Lung (tissue), 12 donors: ENCODE measurements around the gene F2RL2. TPM values are rescaled to one million over a fixed set of nuclear protein-coding genes. Genes with fewer than 3 reads are reported as not detected.

Source experiments
- ATAC-seq: fragments of 200-7000 bp; cut with Tn5 transposase; one replicate; pipeline ENCODE4 v1.9.1; 2020; ENCODE audit warnings: moderate number of reproducible peaks; ENCODE audit not compliant: insufficient read depth, low FRiP score
- DNase-seq, 3 donors: peaks; one replicate each; pipeline ENCODE4 v3.0.0-alpha.2; 2013 to 2017
- H3K27ac ChIP-seq, 2 donors: one replicate each; pipeline ENCODE4 v1.5.1; 2013; ENCODE audit warnings: mild to moderate bottlenecking in 2 of 2, moderate library complexity in 2 of 2, control low read depth in 1 of 2, inconsistent platforms in 1 of 2, low read depth in 1 of 2, low read length in 1 of 2
- H3K27me3 ChIP-seq, 3 donors: one replicate each; pipeline ENCODE4 v1.5.1; 2013; ENCODE audit warnings: low read length in 2 of 3; ENCODE audit not compliant: control insufficient read depth in 3 of 3, insufficient read depth in 3 of 3
- H3K36me3 ChIP-seq, 4 donors: one replicate each; pipeline ENCODE4 v1.5.1; 2013; ENCODE audit warnings: low read length in 4 of 4, mild to moderate bottlenecking in 1 of 4, moderate library complexity in 1 of 4; ENCODE audit not compliant: control insufficient read depth in 4 of 4, insufficient read depth in 4 of 4
- H3K4me1 ChIP-seq, 5 donors: one replicate each; pipeline ENCODE4 v1.5.1; 2013; ENCODE audit warnings: low read length in 5 of 5, mild to moderate bottlenecking in 2 of 5, moderate library complexity in 1 of 5; ENCODE audit not compliant: control insufficient read depth in 5 of 5, insufficient read depth in 5 of 5
- H3K4me3 ChIP-seq: one replicate; pipeline ENCODE4 v1.5.1; 2013; ENCODE audit warnings: mild to moderate bottlenecking, control low read depth, moderate library complexity
- H3K9ac ChIP-seq, 2 donors: one replicate each; pipeline ENCODE4 v1.5.1; 2013; ENCODE audit warnings: low read length in 2 of 2, control low read depth in 1 of 2; ENCODE audit not compliant: insufficient read depth in 1 of 2
- H3K9me3 ChIP-seq, 4 donors: one replicate each; pipeline ENCODE4 v1.5.1; 2013; ENCODE audit warnings: low read length in 3 of 4, mild to moderate bottlenecking in 1 of 4, moderate library complexity in 1 of 4; ENCODE audit not compliant: control insufficient read depth in 4 of 4, insufficient read depth in 3 of 4
- WGBS, 2 donors: extraction: QIAGEN DNeasy Blood & Tissue Kit; methylation state at CpG; one replicate each; pipeline ENCODE4 v1.1.7; 2013; 5-methylcytosine and 5-hydroxymethylcytosine counted together
- polyA plus RNA-seq, 2 donors: library from polyadenylated mRNA; stranded (reverse); fragments of 200-250 nt; gene quantifications; one replicate each; pipeline ENCODE4 v1.2.1, GENCODE V29; 2013
- total RNA-seq, 2 donors: library from RNA; depleted of rRNA in 1 of 2; stranded (reverse); fragments of >200 nt in 1 of 2; gene quantifications; one replicate each; pipeline ENCODE4 v1.2.1, GENCODE V29; 2014 to 2021
- TF ChIP-seq, protein P1 (sequence below): IDR thresholded peaks from 2 replicates; pipeline ENCODE4 v1.5.1; 2012; ENCODE audit warnings: mild to moderate bottlenecking; ENCODE audit errors: control extremely low read depth, extremely low read depth
- donor health status: control.
- donor health status: control.
- donor health status: Bipolar disorder and iron deficiency.
- donor health status: healthy.
- donor health status: DM: yes; HTN: yes; CAD: no.

F2RL2 gene
- total and polyA plus RNA-seq, 4 donors, result 0.07 to 0.80 (median 0.33) TPM

DNA sequence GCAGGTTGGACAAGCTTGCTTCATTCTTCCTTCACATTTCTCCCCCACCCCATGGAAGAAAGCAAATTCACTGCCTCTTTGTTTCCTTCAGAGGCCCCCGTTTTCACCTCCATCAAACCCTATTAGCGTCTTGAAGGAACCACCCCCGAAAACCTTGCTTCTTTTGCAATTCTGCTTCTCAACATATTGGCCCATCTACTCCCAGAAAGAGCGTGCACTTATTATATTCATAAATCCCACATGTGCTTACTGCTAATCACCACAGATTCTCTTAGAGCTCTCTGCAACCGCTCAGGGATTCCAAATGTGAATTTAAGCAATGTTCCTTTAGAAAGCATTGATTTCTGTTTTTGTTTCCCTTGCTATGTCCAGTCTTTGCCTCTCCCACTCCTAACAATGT, 1.1 kb downstream of the F2RL2 start:
- H3K27ac ChIP-seq, result no peak overlapping the region
- 78 to 89% methylated on average over 5 of the region's 5 CpGs for WGBS, 2 donors
- H3K9ac ChIP-seq, result no peak overlapping the region
- H3K4me3 ChIP-seq, result no peak overlapping the region
- TF ChIP-seq, protein P1, sequence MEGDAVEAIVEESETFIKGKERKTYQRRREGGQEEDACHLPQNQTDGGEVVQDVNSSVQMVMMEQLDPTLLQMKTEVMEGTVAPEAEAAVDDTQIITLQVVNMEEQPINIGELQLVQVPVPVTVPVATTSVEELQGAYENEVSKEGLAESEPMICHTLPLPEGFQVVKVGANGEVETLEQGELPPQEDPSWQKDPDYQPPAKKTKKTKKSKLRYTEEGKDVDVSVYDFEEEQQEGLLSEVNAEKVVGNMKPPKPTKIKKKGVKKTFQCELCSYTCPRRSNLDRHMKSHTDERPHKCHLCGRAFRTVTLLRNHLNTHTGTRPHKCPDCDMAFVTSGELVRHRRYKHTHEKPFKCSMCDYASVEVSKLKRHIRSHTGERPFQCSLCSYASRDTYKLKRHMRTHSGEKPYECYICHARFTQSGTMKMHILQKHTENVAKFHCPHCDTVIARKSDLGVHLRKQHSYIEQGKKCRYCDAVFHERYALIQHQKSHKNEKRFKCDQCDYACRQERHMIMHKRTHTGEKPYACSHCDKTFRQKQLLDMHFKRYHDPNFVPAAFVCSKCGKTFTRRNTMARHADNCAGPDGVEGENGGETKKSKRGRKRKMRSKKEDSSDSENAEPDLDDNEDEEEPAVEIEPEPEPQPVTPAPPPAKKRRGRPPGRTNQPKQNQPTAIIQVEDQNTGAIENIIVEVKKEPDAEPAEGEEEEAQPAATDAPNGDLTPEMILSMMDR, result no peak
- no peaks in the 10 kb centered on the region for H3K9me3 ChIP-seq
- H3K36me3 ChIP-seq, result no peaks in the 10 kb centered on the region
- no peaks in the 10 kb centered on the region for H3K27me3 ChIP-seq
- ATAC-seq (no peak), DNase-seq (no peak)
- H3K4me1 ChIP-seq, result peaks cover 0 to 5% (median 0%) of the 10 kb centered on the region in 5 donors

DNA sequence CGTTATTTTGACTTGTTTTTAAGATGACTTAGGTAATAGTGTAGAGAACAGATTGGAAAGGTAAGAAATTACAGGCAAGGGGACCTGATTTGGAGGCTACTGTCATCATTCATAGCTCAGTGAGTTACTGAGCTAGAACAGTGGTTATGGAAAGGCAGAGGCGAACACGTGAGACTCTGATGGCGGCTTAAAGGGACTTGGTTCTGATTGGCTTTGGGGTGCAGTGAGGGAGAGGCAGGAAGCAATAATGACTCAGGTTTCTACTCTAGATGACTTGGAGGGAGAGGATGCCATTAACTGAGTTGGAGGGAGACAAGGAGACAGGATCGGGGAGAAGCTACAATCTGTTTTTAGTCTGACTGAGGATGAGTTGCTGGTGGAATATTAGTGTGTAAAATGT, 3.0 kb downstream of the F2RL2 start:
- no peak for ATAC-seq
- Histone ChIP-seq H3K9ac (no peak overlapping the region), H3K4me1 (peaks cover 0 to 5% (median 0%) of the 10 kb centered on the region in 5 donors), H3K9me3 (no peaks in the 10 kb centered on the region), H3K27ac (no peak overlapping the region), H3K27me3 (no peaks in the 10 kb centered on the region), H3K4me3 (no peak overlapping the region), H3K36me3 (no peaks in the 10 kb centered on the region)
- WGBS, 2 donors, result 94 to 97% methylated on average over 5 of the region's 5 CpGs
- DNase-seq, result no peak
- TF ChIP-seq, protein P1, result no peak

DNA sequence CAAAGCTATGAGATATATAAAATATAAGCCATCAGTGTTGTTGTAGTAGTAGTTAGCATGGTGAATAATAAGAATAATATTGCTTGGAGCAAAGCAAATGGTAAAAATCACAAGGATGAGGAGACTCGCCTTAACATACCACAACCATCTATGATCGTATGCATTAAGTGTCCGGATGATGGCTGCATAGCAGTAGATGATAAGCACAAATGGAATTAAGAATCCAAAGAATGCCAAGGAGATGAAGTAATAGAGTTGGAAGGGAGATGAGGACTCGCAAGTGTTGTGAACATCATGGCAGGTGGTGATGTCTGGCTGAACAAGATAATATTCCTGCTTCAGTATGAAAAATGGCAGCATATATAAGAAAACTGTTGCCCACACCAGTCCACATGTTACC, 5.5 kb downstream of the F2RL2 start:
- 91 to 94% methylated on average over 4 of the region's 4 CpGs for WGBS, 2 donors
- TF ChIP-seq, protein P1, result no peak
- DNase-seq, result no peak
- Histone ChIP-seq H3K9ac (no peak overlapping the region), H3K27me3 (no peaks in the 10 kb centered on the region), H3K27ac (no peak overlapping the region), H3K4me3 (no peak overlapping the region), H3K36me3 (peaks cover 0 to 2% (median 0%) of the 10 kb centered on the region in 4 donors), H3K4me1 (peaks cover 0 to 1% (median 0%) of the 10 kb centered on the region in 5 donors), H3K9me3 (peaks cover 0 to 3% (median 0%) of the 10 kb centered on the region in 4 donors)
- no peak for ATAC-seq

DNA sequence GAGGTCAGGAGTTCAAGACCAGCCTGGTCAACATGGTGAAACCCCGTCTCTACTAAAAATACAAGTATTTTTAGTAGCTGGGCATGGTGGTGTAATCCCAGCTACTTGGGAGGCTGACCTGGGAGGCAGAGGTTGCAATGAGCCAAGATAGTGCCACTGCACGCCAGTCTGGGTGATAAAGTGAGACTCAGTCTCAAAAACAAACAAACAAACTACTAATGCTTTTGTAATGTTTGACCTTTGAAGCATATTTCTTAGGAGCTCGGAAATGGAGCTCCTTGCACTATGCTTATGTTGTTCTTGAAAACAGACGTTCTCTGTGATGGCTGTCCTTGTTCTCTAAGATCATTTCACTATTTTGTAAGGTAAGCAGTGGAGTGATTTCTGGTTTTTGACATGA, 6.0 kb downstream of the F2RL2 start:
- WGBS, 2 donors, result 90 to 97% methylated on average over 4 of the region's 4 CpGs
- Histone ChIP-seq H3K4me1 (peaks cover 0 to 1% (median 0%) of the 10 kb centered on the region in 5 donors), H3K9ac (no peak overlapping the region), H3K4me3 (no peak overlapping the region), H3K36me3 (peaks cover 0 to 2% (median 0%) of the 10 kb centered on the region in 4 donors), H3K9me3 (peaks cover 0 to 3% (median 0%) of the 10 kb centered on the region in 4 donors), H3K27ac (no peak overlapping the region), H3K27me3 (no peaks in the 10 kb centered on the region)
- ATAC-seq, result no peak
- TF ChIP-seq, protein P1, result no peak
- DNase-seq, result no peak
